Esophagus muscularis mucosa (tissue), 4 donors: ENCODE results near the gene TSN. TPM values are rescaled to one million over a fixed set of nuclear protein-coding genes. Genes with fewer than 3 reads are reported as not detected.

Experiments used
- DNase-seq: peaks from one replicate; pipeline ENCODE4 v3.0.0-alpha.2; 2017; ENCODE audit errors: extremely low spot score
- H3K27ac ChIP-seq, 4 donors: fragments of 200-600 bp; sonication (generic); replicated peaks in 1 of 4; 1 replicate in 3 of 4; 2 replicates in 1 of 4; pipeline ENCODE4 v1.5.1; 2016 to 2019; ENCODE audit warnings: mild to moderate bottlenecking in 1 of 4
- H3K27me3 ChIP-seq, 4 donors: fragments of 200-600 bp; sonication (generic); one replicate each; pipeline versions ENCODE4 v1.5.1 to v1.6.0; 2016 to 2019
- H3K36me3 ChIP-seq, 4 donors: fragments of 200-600 bp; sonication (generic); one replicate each; pipeline ENCODE4 v1.5.1; 2016 to 2019
- H3K4me1 ChIP-seq, 4 donors: fragments of 200-600 bp; sonication (generic); one replicate each; pipeline ENCODE4 v1.5.1; 2016 to 2019
- H3K4me3 ChIP-seq, 4 donors: fragments of 200-600 bp; sonication (generic); 1 replicate in 2 of 4; 2 replicates in 2 of 4; pipeline ENCODE4 v1.5.1; 2016 to 2019; ENCODE audit warnings: mild to moderate bottlenecking in 4 of 4, moderate library complexity in 1 of 4
- H3K9me3 ChIP-seq, 4 donors: fragments of 200-600 bp; sonication (generic); 1 replicate in 3 of 4; 2 replicates in 1 of 4; pipeline ENCODE4 v1.5.1; 2016 to 2019
- CTCF ChIP-seq, 3 experiments: fragments of 200-600 bp in 2 of 3; fragments of 450-650 bp in 1 of 3; sonication (generic) in 2 of 3; IDR thresholded peaks; one replicate each; pipeline ENCODE4 v1.5.1; 2017 to 2019; ENCODE audit warnings: antibody characterized with exemption in 3 of 3, mild to moderate bottlenecking in 2 of 3, moderate library complexity in 1 of 3
- EP300 ChIP-seq: sonication (generic); formaldehyde crosslinking; IDR thresholded peaks from one replicate; pipeline ENCODE4 v1.6.1; 2017; ENCODE audit warnings: antibody characterized with exemption
- POLR2A ChIP-seq: fragments of 450-650 bp; IDR thresholded peaks from one replicate; pipeline ENCODE4 v1.6.1; 2017; ENCODE audit warnings: antibody characterized with exemption, moderate library complexity, mild to moderate bottlenecking, low read depth
- POLR2AphosphoS5 ChIP-seq, 2 donors: sonication (generic); formaldehyde crosslinking; IDR thresholded peaks; one replicate each; pipeline ENCODE4 v1.6.1; 2017; ENCODE audit warnings: antibody characterized with exemption in 2 of 2
- WGBS: methylation state at CpG from one replicate; pipeline ENCODE4 v1.1.5; 2018; 5-methylcytosine and 5-hydroxymethylcytosine counted together
- intact Hi-C: fragments of 100-400 bp; cut with DNase I; formaldehyde crosslinking; loops from one replicate; pipeline ENCODE4 v1.15.1; 2023
- total RNA-seq, 4 donors: library from RNA; depleted of rRNA; stranded (reverse); fragments of >200 nt; gene quantifications; one replicate each; pipeline versions ENCODE4 v1.1.0 to v1.2.1, GENCODE V29; 2016

The TSN gene
- total RNA-seq, 4 donors from 2014 or later = 24.5 to 33.6 (median 26.3) TPM

GRCh38 chr2:121778741-121779487 is 23.5 kb downstream of the TSN start:
- Histone ChIP-seq H3K4me3 (no peak overlapping the region), H3K36me3 (no peaks in the 10 kb centered on the region), H3K27me3 (no peaks in the 10 kb centered on the region), H3K27ac (no peak overlapping the region), H3K9me3 (no peaks in the 10 kb centered on the region), H3K4me1 (peaks cover 0 to 8% (median 0%) of the 10 kb centered on the region in 4 donors)
- 82% methylated on average over 7 of the region's 7 CpGs for WGBS
- DNase-seq = peak; percentile 80
- intact Hi-C loops = no loop called here
- TF ChIP-seq EP300 (no peak), POLR2AphosphoS5 (IDR thresholded peaks at IDR 0.05) (no peak), POLR2A (no peak), CTCF (IDR thresholded peaks at IDR 0.05) (no peak)

- peaks cover 0 to under 1% (median 0%) of the 10 kb centered on the region in 4 donors for H3K9me3 ChIP-seq
- no peak overlapping the region for H3K4me3 ChIP-seq
- no peak for DNase-seq
- no peak overlapping the region for H3K27ac ChIP-seq
- TF ChIP-seq POLR2A (no peak), CTCF (IDR thresholded peaks at IDR 0.05) (no peak), EP300 (no peak), POLR2AphosphoS5 (IDR thresholded peaks at IDR 0.05) (no peak)
- no peaks in the 10 kb centered on the region for H3K36me3 ChIP-seq
- intact Hi-C loops = no loop called here
- peaks cover 0 to 8% (median 0%) of the 10 kb centered on the region in 4 donors for H3K27me3 ChIP-seq
- 64% methylated on average over 2 of the region's 2 CpGs for WGBS
- no peaks in the 10 kb centered on the region for H3K4me1 ChIP-seq
Measured at GRCh38 chr2:121783180-121783579, 27.7 kb downstream of the TSN start.

- intact Hi-C loops = no loop called here
- TF ChIP-seq POLR2A (no peak), POLR2AphosphoS5 (IDR thresholded peaks at IDR 0.05) (no peak), CTCF (IDR thresholded peaks at IDR 0.05) (no peak), EP300 (no peak)
- DNase-seq = no peak
- 96% methylated on average over 1 of the region's 1 CpG for WGBS
- Histone ChIP-seq H3K4me3 (no peak overlapping the region), H3K27ac (no peak overlapping the region), H3K9me3 (peaks cover 0 to 12% (median 5%) of the 10 kb centered on the region in 4 donors), H3K4me1 (no peaks in the 10 kb centered on the region), H3K36me3 (no peaks in the 10 kb centered on the region), H3K27me3 (peaks cover 0 to 29% (median 0%) of the 10 kb centered on the region in 4 donors)
Measured at GRCh38 chr2:121788685-121789084, 33.2 kb downstream of the TSN start.

- Histone ChIP-seq H3K4me1 (no peaks in the 10 kb centered on the region), H3K36me3 (no peaks in the 10 kb centered on the region), H3K27me3 (peaks cover 0 to 29% (median 0%) of the 10 kb centered on the region in 4 donors), H3K27ac (no peak overlapping the region), H3K9me3 (peaks cover 0 to 12% (median 5%) of the 10 kb centered on the region in 4 donors), H3K4me3 (no peak overlapping the region)
- 79% methylated on average over 5 of the region's 5 CpGs for WGBS
- TF ChIP-seq CTCF (IDR thresholded peaks at IDR 0.05) (no peak), EP300 (no peak), POLR2AphosphoS5 (IDR thresholded peaks at IDR 0.05) (no peak), POLR2A (no peak)
- intact Hi-C loops = no loop called here
- DNase-seq = no peak
Measured at GRCh38 chr2:121790276-121790956, 35.0 kb downstream of the TSN start.
